Lung microvascular endothelial cell (primary cell): ENCODE results near the gene CFD. TPM values are rescaled to one million over a fixed set of nuclear protein-coding genes. Genes with fewer than 3 reads are reported as not detected.
"Not testable (repeated sequence)": the region's sequence is repeated elsewhere in the genome, so short reads cannot be mapped to it uniquely, and the experiment has no call there.

Source experiments
- DNase-seq, 2 donors: peaks; one replicate each; pipeline versions ENCODE4 v3.0.0 to v3.0.0-alpha.2; 2010; ENCODE audit warnings: low read depth in 2 of 2
- total RNA-seq: library from RNA; depleted of rRNA; stranded (reverse); fragments of >200 nt; gene quantifications from 2 replicates; pipeline ENCODE4 v1.2.1, GENCODE V29; 2014

Gene CFD
- 1.2 and 3.9 TPM in 2 replicates for total RNA-seq

- DNase-seq: no peak
Observed at GRCh38 chr19:858868-859843, at the start of gene CFD. Gene CFD, plus strand, starts transcription at chr19:859664. Its CDS starts 26 bp downstream, at chr19:859690.

- no peak for DNase-seq
Observed at GRCh38 chr19:810077-810855, 49.2 kb upstream of the CFD start.

GRCh38 chr19:810883-811489, 48.5 kb upstream of the CFD start:
- no peak for DNase-seq

- DNase-seq: no peak
Observed at GRCh38 chr19:811506-812048, 47.9 kb upstream of the CFD start.

GRCh38 chr19:812049-812746, 47.3 kb upstream of the CFD start:
- no peak for DNase-seq

- DNase-seq: no peak
Observed at GRCh38 chr19:812747-813218, 46.7 kb upstream of the CFD start.

- no peak for DNase-seq
Observed at GRCh38 chr19:813219-814151, 46.0 kb upstream of the CFD start.

GRCh38 chr19:814152-815078, 45.0 kb upstream of the CFD start:
- no peak for DNase-seq

- DNase-seq: no peak
Observed at GRCh38 chr19:815079-815774, 44.2 kb upstream of the CFD start.

GRCh38 chr19:815775-816499, 43.5 kb upstream of the CFD start:
- DNase-seq: no peak

- no peak for DNase-seq
Observed at GRCh38 chr19:816500-816857, 43.0 kb upstream of the CFD start.

- not testable (repeated sequence) for DNase-seq
Observed at GRCh38 chr19:820212-820611, 39.3 kb upstream of the CFD start.

GRCh38 chr19:821231-821824, 38.1 kb upstream of the CFD start:
- DNase-seq: no peak

GRCh38 chr19:821825-822503, 37.5 kb upstream of the CFD start, which contains the start of gene PLPPR3:
Gene PLPPR3, minus strand, starts transcription at chr19:821955. Its CDS starts 396 bp downstream, at chr19:821559.
- no peak for DNase-seq

GRCh38 chr19:823565-824121, 35.8 kb upstream of the CFD start:
- DNase-seq: no peak

- DNase-seq: no peak
Observed at GRCh38 chr19:824885-825284, 34.6 kb upstream of the CFD start.
